ENCODE data around the gene PTPRN. TPM values are rescaled to one million over a fixed set of nuclear protein-coding genes. Genes with fewer than 3 reads are reported as not detected.

PTPRN gene
- total and polyA plus RNA-seq, 2 of the 4 experiments (the other 2 are of a cell fraction) = 5.2 to 22.0 TPM

DNA sequence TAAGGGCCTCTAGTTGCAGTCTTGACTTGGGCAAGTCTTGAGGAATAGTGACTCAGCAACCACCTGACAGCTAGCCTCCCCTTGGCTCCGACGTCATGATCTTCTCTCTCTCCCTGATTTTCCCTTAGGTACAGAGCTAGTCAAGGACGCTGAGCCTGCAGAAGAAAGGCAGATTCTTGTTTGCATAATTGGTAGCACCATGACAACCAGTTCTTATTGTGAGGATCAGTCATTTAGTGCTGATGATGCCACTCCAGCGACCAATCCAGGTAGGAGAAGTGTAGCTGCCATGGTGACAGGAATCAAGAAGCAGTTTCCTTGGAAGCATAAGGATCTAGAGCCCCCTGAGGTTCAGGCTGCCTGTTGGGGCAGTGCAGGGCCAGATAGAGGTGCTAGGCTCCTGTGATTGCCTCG, 26.2 kb upstream of the PTPRN start:
- Histone ChIP-seq H3K14ac (replicated peaks; ENCODE audit: low read depth, low read length) (no peak overlapping the region), H3K4me1 (ENCODE audit: control insufficient read depth, insufficient read depth, low read length) (no peaks in the 10 kb centered on the region), H2BK5ac (ENCODE audit: low read depth, low read length, poor library complexity, severe bottlenecking) (no peak overlapping the region), H3K18ac (ENCODE audit: low read depth, low read length) (no peak overlapping the region), H3K56ac (ENCODE audit: extremely low read depth, insufficient read depth, low read length) (no peak overlapping the region), H4K8ac (ENCODE audit: low read depth in 2 of 2, low read length in 2 of 2) (no peak overlapping the region), H3K27me3 (ENCODE audit: control insufficient read depth, insufficient read depth, low read length) (peaks cover 35% of the 10 kb centered on the region), H3K36me3 (ENCODE audit: control insufficient read depth, insufficient read depth, low read length) (no peaks in the 10 kb centered on the region), H3K23ac (ENCODE audit: low read depth, low read length) (no peak overlapping the region), H4K5ac (ENCODE audit: low read depth, low read length) (no peak overlapping the region), H2BK15ac (ENCODE audit: low read depth, low read length) (no peak overlapping the region), H3K9me1 (ENCODE audit: insufficient read depth, low read length) (no peaks in the 10 kb centered on the region), H4K91ac (ENCODE audit: insufficient read depth, low read depth, low read length) (no peak overlapping the region), H3K4me3 (ENCODE audit: insufficient read depth, low read depth, low read length) (no peak overlapping the region), H2BK20ac (ENCODE audit: low read depth, low read length) (no peak overlapping the region), H2AFZ (replicated peaks; ENCODE audit: low read length, poor library complexity) (no peak overlapping the region), H4K20me1 (ENCODE audit: insufficient read depth, low read length) (no peaks in the 10 kb centered on the region), H3K4me2 (ENCODE audit: low read depth, low read length) (no peak overlapping the region), H3K79me1 (ENCODE audit: low read depth in 1 of 2, low read length in 2 of 2) (no peaks in the 10 kb centered on the region), H3K9me3 (ENCODE audit: control insufficient read depth, insufficient read depth, low read length) (peaks cover 6% of the 10 kb centered on the region), H3K9ac (ENCODE audit: low read depth, low read length) (no peak overlapping the region), H3K4ac (ENCODE audit: low read depth, low read length) (no peak overlapping the region), H3K27ac (ENCODE audit: insufficient read depth, low read length) (no peak overlapping the region), H2AK9ac (replicated peaks; ENCODE audit: low read depth, low read length, poor library complexity) (no peak overlapping the region), H2BK120ac (ENCODE audit: low read depth, low read length) (no peak overlapping the region), H2AK5ac (ENCODE audit: low read depth, low read length) (no peak overlapping the region)
- BruUV-seq (replicated peaks) = no TSS peak
- ATAC-seq (ENCODE audit: low read depth) (no peak), DNase-seq (peak; percentile 6)
- WGBS, 2 experiments (ENCODE audit: extremely low coverage in 2 of 2, insufficient read length in 1 of 2) = 37% methylated on average over 2 of the region's 5 CpGs; no CpG with 5 or more reads in 1 of the 2 experiments
- CTCF ChIA-PET = interaction anchor here (0.9 kb wide), 1 partner anchor 36 kb away, joined by 3 read pairs; no protein-coding TSS in a partner anchor
- dilution Hi-C loops (cut with HindIII; ENCODE audit: low sequenced_read_pairs, unreplicated experiment) (no loop called here), in situ Hi-C loops (cut with MboI; ENCODE audit: low sequenced_read_pairs) (no loop called here), intact Hi-C loops (cut with micrococcal nuclease) (no loop called here)
- TF ChIP-seq RFX5 (IDR thresholded peaks at IDR 0.05; ENCODE audit: low read depth, low read length) = no peak
- no peak for TF ChIP-seq MAFK (IDR thresholded peaks at IDR 0.05; ENCODE audit: low read depth, low read length)
- TF ChIP-seq MXI1 (IDR thresholded peaks at IDR 0.05; ENCODE audit: borderline replicate concordance, low read depth, low read length) = no peak
- TF ChIP-seq CHD1 (IDR thresholded peaks at IDR 0.05; ENCODE audit: low read depth, low read length) = no peak
- POLR2A ChIA-PET (ENCODE audit: unreplicated experiment) = no interaction called here
